ENCODE measurements around the gene DVL1. TPM values are rescaled to one million over a fixed set of nuclear protein-coding genes. Genes with fewer than 3 reads are reported as not detected.

DVL1 gene
- total and polyA plus RNA-seq, 2 experiments from 2014 or later: 8.6 to 113 TPM

DNA sequence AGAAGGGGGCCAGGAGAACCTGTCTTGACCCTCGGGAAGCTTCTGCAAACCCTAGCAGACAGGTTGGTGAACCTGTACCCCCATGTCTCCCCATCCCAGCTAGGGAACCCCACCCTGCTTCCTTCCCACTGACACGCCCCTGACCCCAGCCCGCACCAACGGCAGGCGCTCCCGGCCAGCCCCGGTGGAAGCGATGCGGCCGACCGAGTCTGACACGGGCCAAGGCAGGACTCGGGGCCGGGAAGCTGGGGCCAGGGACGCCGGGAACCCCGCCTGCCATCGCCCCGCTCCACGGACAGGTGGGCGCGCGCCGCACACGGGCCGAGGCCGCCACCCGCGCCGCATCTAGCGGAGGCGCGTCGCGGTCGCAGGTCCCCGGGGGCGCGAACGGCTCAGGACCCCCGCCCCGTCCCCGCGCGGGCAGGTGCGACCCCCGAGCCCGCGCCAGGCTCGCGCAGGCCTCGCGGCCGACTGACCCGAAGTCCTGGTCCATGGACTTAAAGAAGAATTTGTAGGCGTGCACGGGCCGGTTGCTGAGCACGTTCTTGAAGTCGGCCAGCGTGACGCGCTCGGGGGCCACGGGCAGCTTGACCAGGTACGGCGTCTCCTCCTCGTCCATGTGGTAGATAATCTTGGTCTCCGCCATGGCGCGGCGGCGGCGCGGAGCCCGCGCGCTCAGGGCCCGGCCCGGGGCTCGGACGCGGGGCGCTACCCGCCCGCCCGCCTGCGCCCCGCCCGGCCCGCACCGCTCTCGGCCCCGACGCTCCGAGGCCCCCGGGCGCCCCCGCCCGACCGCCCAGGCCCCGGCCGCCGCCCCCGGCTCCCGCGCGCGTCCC, 580 bp downstream of the DVL1 start:
- WGBS, 2 experiments (ENCODE audit: low coverage in 1 of 2, low lambda C conversion rate in 2 of 2, missing lambda C conversion rate in 2 of 2): 1 to 4% methylated on average over 24 to 42 of the region's 109 CpGs
- peak overlapping the region; percentile 89 for H3K4me2 ChIP-seq (ENCODE audit: unreplicated experiment)
- no peaks in the 10 kb centered on the region for H3K9me3 ChIP-seq (ENCODE audit: low read depth)
- in situ Hi-C loops (cut with MboI): no loop called here
- H2AFZ ChIP-seq: no peak overlapping the region
- H3K27me3 ChIP-seq (replicated peaks; ENCODE audit: insufficient read depth): no peaks in the 10 kb centered on the region
- no peaks in the 10 kb centered on the region for H4K20me1 ChIP-seq (ENCODE audit: insufficient read depth)
- H3K4me3 ChIP-seq: peak overlapping the region; percentile 80
- DNase-seq: peak; percentile 66
- no peaks in the 10 kb centered on the region for H3K36me3 ChIP-seq (ENCODE audit: low read depth)
- H3K27ac ChIP-seq: peak overlapping the region; percentile 59
- TF ChIP-seq EZH2phosphoT487 (IDR thresholded peaks at IDR 0.05; ENCODE audit: insufficient read depth, low read depth) (no peak), EZH2 (IDR thresholded peaks at IDR 0.05; ENCODE audit: insufficient read depth, poor library complexity, severe bottlenecking) (no peak)
- peak overlapping the region; percentile 85 for H3K9ac ChIP-seq
- H3K9me2 ChIP-seq (ENCODE audit: insufficient read depth): no peaks in the 10 kb centered on the region
- H3F3A ChIP-seq (ENCODE audit: insufficient read depth): peaks cover 17% of the 10 kb centered on the region
- peaks cover 36% of the 10 kb centered on the region for H3K4me1 ChIP-seq (ENCODE audit: insufficient read depth)
- H3K79me2 ChIP-seq (ENCODE audit: insufficient read depth): peaks cover 75% of the 10 kb centered on the region

DNA sequence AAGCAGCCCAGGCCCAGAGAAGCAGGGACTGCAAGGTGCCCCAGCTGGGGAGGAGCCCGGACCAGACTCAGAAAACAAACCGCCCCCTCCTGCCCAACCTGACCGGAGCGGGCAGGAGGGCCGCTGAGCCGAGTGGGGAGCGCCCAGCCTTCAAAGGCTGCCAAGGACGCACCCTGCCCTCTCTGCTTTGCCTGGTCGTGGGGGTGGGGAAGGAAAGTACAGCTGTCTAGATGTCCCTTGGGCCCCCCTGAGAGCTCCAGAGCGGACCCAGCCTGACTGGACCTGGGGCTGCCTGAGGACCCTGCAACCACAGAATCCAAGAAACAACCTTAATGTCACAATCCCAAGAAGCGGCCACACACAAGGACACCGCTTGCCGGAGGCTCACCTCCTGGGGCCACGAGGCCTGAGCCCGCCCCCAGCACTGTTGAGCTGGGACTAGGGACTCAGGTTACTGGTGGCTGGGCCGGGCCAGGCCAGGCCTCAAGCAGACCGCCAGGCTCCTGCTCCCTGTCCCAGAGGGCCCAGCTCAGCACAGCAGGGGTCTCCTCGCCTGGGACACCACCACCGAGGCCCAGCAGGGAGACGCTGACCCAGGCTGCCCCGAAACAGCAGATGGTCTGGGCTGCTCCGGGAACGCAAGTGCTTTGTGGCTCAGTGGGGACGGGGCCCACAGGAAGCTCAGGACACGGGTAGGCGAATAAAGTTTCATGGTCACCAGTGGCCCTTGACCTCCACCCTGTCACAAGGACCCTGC, 1.4 kb downstream of the DVL1 start:
- no peaks in the 10 kb centered on the region for H3K36me3 ChIP-seq (ENCODE audit: low read depth)
- H3K4me2 ChIP-seq (ENCODE audit: unreplicated experiment): peak overlapping the region; percentile 89
- H3K9ac ChIP-seq: peak overlapping the region; percentile 85
- peaks cover 75% of the 10 kb centered on the region for H3K79me2 ChIP-seq (ENCODE audit: insufficient read depth)
- TF ChIP-seq EZH2phosphoT487 (IDR thresholded peaks at IDR 0.05; ENCODE audit: insufficient read depth, low read depth) (no peak), EZH2 (IDR thresholded peaks at IDR 0.05; ENCODE audit: insufficient read depth, poor library complexity, severe bottlenecking) (no peak)
- peak; percentile 66 for DNase-seq
- peak overlapping the region; percentile 59 for H3K27ac ChIP-seq
- H3K4me1 ChIP-seq (ENCODE audit: insufficient read depth): peaks cover 33% of the 10 kb centered on the region
- in situ Hi-C loops (cut with MboI): no loop called here
- H3K4me3 ChIP-seq: peak overlapping the region; percentile 80
- H3K9me2 ChIP-seq (ENCODE audit: insufficient read depth): no peaks in the 10 kb centered on the region
- no peaks in the 10 kb centered on the region for H3K9me3 ChIP-seq (ENCODE audit: low read depth)
- peaks cover 9% of the 10 kb centered on the region for H3F3A ChIP-seq (ENCODE audit: insufficient read depth)
- WGBS, 2 experiments (ENCODE audit: low coverage in 1 of 2, low lambda C conversion rate in 2 of 2, missing lambda C conversion rate in 2 of 2): 16 to 21% methylated on average over 26 of the region's 26 CpGs
- H3K27me3 ChIP-seq (replicated peaks; ENCODE audit: insufficient read depth): no peaks in the 10 kb centered on the region
- H2AFZ ChIP-seq: no peak overlapping the region
- H4K20me1 ChIP-seq (ENCODE audit: insufficient read depth): no peaks in the 10 kb centered on the region

DNA sequence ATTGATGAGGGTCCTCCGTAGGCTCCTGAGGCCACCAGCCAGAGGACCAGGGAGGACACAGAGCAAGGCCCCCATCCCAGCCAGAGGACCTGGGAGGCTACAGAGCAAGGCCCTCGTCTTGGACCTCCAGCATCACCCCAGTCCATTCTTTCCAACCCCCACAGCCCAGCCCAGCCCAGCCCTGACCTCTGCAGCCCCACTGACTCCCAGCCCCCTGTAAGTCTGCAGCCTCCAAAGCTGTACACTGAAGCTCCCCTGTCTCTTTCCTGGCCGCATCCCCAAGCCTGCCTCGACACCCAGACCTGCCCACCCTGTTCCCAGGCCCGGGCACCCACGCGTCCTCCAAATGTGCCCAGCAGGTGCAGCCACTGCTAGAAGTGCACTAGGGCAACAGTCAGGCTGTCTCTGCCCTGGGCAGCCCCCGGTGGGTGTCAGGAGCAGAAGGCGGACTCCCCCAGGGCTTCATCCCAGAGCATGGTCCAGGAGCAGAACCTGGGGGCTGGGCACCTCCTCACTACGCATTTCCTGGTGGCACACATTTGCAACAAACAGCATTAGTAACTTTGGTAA, 2.1 kb downstream of the DVL1 start:
- peaks cover 73% of the 10 kb centered on the region for H3K79me2 ChIP-seq (ENCODE audit: insufficient read depth)
- H3K9me3 ChIP-seq (ENCODE audit: low read depth): no peaks in the 10 kb centered on the region
- H4K20me1 ChIP-seq (ENCODE audit: insufficient read depth): no peaks in the 10 kb centered on the region
- TF ChIP-seq EZH2phosphoT487 (IDR thresholded peaks at IDR 0.05; ENCODE audit: insufficient read depth, low read depth) (no peak), EZH2 (IDR thresholded peaks at IDR 0.05; ENCODE audit: insufficient read depth, poor library complexity, severe bottlenecking) (no peak)
- peaks cover 26% of the 10 kb centered on the region for H3K4me1 ChIP-seq (ENCODE audit: insufficient read depth)
- H3K9me2 ChIP-seq (ENCODE audit: insufficient read depth): no peaks in the 10 kb centered on the region
- no peaks in the 10 kb centered on the region for H3K36me3 ChIP-seq (ENCODE audit: low read depth)
- no peak overlapping the region for H2AFZ ChIP-seq
- H3K9ac ChIP-seq: peak overlapping the region; percentile 85
- H3F3A ChIP-seq (ENCODE audit: insufficient read depth): peaks cover 2% of the 10 kb centered on the region
- in situ Hi-C loops (cut with MboI): no loop called here
- DNase-seq: no peak
- H3K4me2 ChIP-seq (ENCODE audit: unreplicated experiment): peak overlapping the region; percentile 89
- H3K4me3 ChIP-seq: peak overlapping the region; percentile 80
- WGBS, 2 experiments (ENCODE audit: low coverage in 1 of 2, low lambda C conversion rate in 2 of 2, missing lambda C conversion rate in 2 of 2): 88 to 91% methylated on average over 10 of the region's 10 CpGs
- peak overlapping the region; percentile 59 for H3K27ac ChIP-seq
- no peaks in the 10 kb centered on the region for H3K27me3 ChIP-seq (replicated peaks; ENCODE audit: insufficient read depth)

DNA sequence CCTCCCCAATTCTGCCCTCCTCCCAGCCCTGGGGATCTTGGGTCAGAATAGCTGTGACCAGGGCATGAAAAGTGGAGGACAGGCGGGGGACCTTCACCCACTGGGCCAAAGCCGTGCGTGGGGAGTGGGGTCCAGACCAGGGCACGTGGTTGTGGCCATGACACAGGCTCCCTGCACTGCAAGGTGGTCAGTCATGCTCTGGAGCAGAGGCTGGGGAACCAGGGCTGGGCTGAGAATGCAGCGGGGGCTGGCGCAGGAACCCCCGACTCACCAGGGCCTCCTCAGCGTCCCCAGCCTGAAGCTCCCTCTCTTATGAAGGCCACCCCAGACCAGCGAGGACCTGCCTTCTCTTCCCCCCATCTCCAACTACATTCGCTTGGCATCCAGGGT, 2.7 kb downstream of the DVL1 start:
- TF ChIP-seq EZH2phosphoT487 (IDR thresholded peaks at IDR 0.05; ENCODE audit: insufficient read depth, low read depth) (no peak), EZH2 (IDR thresholded peaks at IDR 0.05; ENCODE audit: insufficient read depth, poor library complexity, severe bottlenecking) (no peak)
- H3K4me1 ChIP-seq (ENCODE audit: insufficient read depth): peaks cover 23% of the 10 kb centered on the region
- H3K9me3 ChIP-seq (ENCODE audit: low read depth): no peaks in the 10 kb centered on the region
- no peaks in the 10 kb centered on the region for H3K36me3 ChIP-seq (ENCODE audit: low read depth)
- peak overlapping the region; percentile 33 for H3K9ac ChIP-seq
- H4K20me1 ChIP-seq (ENCODE audit: insufficient read depth): no peaks in the 10 kb centered on the region
- H3K79me2 ChIP-seq (ENCODE audit: insufficient read depth): peaks cover 72% of the 10 kb centered on the region
- peak overlapping the region; percentile 41; the same call in 1 of the 2 replicates for H3K27ac ChIP-seq
- H3K4me2 ChIP-seq (ENCODE audit: unreplicated experiment): peak overlapping the region; percentile 89
- DNase-seq: no peak
- no peaks in the 10 kb centered on the region for H3K9me2 ChIP-seq (ENCODE audit: insufficient read depth)
- 82 to 84% methylated on average over 10 of the region's 10 CpGs for WGBS, 2 experiments (ENCODE audit: low coverage in 1 of 2, low lambda C conversion rate in 2 of 2, missing lambda C conversion rate in 2 of 2)
- H3K4me3 ChIP-seq: peak overlapping the region; percentile 29; the same call in 1 of the 2 replicates
- no peaks in the 10 kb centered on the region; the same call in 1 of the 2 replicates for H3F3A ChIP-seq (ENCODE audit: insufficient read depth)
- H2AFZ ChIP-seq: no peak overlapping the region
- no peaks in the 10 kb centered on the region for H3K27me3 ChIP-seq (replicated peaks; ENCODE audit: insufficient read depth)
- in situ Hi-C loops (cut with MboI): no loop called here
